Nucleus accumbens (tissue), 56 donors: ENCODE results near the gene PDE10A.

Experiments used
- DNase-seq, 56 donors: peaks; one replicate each; lab custom pipeline; 2025; lab: John Stamatoyannopoulos, UW

Gene PDE10A

DNA sequence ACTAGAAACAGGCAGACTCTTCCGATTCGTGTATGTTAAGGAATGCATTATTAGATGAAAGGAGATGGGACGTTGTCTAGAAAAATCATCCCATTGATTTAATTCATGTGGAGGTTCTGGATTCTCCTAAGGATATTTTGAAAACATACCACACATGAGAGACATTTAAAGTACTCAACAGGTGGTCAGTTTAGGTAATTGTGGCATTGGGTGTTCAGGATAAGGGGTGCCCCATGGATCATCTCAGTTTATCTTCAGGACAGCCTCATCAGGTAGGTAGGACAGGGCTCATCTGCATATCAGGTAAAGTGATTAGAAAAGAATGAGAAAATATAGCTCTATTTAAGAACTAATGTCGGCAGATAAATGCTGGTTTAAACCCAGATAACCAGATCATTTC lies 15.9 kb upstream of the PDE10A start:
- no peak for DNase-seq

DNA sequence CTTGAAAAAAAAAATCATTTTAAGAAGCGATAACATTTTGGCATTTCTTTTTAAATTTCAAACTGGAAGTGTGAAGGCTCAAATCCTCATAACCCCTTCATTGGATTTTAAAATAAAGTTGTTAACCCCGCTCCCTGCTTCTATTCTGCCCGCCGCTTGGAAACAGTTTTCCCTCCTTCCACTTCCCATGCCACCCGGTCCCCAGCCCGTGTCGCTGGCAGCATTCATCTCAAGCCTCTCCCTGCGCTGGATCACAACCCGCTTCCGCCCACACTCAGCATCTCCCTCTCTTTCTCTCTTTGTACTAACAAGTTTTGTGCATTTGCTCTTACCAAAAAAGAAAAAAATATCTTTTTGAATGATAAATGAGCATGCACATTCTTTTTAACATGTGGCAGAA lies 15.4 kb upstream of the PDE10A start:
- DNase-seq, result peak in 10 of 56 donors; percentile 13 to 71 (median 37)

DNA sequence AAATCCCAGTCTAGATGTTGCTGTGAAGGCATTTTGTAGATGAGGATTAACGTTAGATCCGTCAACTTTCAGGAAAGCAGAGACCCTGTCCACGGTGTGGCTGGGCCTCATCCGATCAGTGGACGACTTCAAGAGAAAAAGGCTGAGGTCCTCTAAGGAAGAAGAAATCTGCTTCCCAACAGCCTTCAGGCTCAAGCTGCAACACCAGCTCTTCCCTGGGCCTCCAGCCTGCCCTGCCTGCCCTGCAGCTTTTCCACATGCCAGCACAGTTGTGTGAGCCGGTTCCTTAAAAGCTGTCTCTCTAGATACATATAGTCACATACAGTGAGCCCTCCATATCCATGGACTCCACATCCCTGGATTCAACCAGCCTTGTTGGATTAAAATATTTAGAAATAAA lies 14.1 kb upstream of the PDE10A start:
- no peak for DNase-seq

- DNase-seq, result no peak
Observed at GRCh38 chr6:165676435-165677068, 13.5 kb upstream of the PDE10A start.

DNA sequence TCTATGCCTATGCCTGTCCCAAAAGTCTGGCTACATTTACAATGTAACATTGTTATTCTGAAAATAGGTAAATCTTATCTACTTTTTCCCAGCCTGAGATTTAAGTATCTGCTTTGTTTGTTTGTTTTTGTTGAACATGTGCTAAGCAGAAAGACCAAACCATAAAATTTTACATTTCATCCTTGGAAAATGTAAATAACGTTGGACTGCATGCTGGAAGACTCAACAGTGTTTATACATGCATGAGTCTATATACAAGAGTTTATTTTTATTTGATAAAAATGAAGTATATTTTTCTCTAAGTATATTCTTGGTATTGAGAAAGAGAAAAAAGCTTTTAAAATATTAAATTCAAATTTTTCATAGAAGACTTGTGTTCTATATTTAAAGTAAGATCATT lies 12.1 kb upstream of the PDE10A start:
- DNase-seq, result no peak

DNA sequence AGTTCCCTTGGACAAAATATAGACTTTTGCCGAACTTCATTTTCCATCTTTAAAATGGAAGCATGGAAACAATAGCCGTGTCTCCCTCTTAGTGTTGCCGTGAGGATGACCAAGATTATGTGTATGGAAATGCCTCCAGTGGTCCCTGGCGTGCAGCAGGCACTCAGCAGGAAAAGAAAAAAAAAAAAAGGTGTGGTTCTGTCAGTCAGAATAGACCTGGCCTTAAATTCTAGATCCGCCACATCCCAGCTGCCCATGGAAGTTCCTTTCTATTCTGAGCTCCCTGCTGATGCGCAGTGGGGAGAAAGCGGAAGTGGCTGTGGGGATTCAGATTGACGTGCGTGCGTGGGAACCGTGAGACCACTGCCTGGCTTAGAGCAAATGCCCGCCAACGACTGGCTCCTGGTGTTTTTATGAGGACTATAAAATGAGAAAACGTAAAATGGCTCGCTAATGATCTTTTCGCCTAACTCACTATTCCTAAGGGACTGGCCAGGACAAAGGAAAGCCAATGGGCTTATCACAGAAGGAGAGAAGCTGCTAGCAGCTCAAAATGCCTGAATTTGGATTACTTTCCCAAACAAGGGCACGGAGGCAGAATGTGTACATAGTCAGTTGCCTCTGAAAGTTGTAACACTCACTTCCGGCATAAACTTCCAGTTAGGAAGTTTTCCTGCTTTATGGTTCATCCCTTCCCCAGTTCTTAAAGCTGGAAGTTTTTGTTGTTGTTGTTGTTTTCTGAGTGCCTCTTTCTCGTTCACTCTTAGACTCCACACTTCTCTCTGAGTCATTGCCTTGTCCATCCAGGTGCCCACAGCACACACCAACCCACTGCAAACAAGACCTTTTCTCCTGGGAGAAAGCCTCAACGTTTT lies 11.4 kb upstream of the PDE10A start:
- no peak for DNase-seq

DNA sequence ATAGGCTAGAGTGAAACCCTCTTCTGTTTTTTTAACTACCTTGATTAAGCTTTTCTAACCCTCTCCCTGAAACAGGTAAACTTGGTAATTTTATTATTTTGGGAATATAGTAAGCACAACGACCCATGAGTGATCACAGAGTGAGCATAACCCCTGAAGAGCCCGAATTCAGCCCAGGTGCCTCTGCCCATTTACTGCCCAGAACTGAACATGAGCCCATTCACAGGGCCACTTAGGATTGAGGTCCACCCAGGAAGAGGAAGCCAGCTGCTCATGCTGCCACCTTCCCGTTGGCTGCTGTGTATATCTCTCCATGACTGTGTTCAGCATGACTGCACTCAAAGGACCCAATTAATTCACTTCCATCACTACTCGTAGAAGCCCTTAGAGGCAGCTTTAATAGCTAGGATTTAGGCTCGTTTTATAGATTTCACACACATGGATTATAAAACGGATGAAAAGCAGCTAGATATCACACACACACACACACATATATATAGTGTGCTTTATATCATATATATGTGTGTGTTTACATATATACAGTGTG lies 8.3 kb upstream of the PDE10A start:
- no peak for DNase-seq

DNA sequence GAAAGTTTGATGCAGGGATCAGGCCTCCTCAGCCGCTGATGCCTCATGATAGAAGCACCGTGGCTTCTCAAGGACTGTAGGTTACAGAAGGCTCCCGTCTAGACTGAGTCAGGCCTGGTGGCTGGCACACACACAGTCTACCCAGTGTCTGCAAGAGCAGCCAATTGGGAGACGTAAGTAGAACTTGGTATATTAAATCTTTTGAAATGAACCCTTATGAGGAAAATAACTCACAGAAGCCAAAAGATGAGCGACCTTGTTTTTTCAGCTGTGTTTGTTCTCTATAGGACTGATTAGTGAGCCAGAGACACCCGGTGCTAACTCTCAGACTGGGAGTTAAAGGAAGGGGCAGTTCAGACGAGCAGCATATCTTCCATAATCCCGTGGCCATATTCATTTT lies 5.9 kb upstream of the PDE10A start:
- DNase-seq, result no peak

GRCh38 chr6:165665384-165665672 lies 2.3 kb upstream of the PDE10A start:
- no peak for DNase-seq

- DNase-seq, result peak in 1 of 56 donors; percentile 4
Observed at GRCh38 chr6:165664559-165665383, 1.7 kb upstream of the PDE10A start.

DNA sequence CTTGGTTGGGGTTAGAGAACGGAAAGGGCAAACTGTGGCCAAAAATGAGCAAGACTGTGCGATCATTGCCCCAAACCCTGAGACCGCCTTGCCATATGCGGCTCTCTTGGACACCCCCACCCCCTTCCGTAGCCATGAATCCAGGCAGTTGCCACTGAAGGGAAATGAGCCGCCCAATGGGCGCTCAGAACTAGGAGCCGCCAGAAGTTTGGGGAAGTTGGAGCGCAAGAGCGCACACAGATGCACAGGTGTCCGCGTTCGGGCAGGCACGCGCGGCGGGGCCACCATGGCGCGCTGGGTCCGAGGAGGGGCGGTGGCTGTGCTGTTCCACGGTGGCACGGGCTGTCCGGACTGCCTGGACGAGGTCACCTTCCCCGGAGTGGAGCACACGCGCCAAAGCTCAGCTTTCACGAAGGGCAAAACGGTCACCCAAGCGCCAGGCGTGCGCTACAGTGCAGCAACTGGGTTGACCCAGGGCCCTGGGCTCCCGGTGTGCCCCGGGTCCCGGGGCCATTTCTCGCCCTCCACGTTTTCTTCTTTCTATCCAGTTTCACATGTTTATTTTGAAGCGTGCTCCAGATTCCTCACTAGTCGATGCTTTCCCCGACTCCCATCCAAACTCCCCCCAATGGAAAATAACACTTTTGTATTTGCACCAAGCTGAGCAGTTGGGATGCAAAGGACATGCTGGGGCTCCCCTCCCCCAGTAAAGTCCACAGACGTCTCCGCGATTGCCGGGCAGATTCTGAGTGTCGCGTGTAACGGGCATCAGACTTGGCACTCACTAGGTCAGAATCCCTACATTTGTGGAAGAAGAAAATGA lies 906 bp upstream of the PDE10A start:
- peak in 2 of 56 donors; percentile 9 to 53 for DNase-seq

DNA sequence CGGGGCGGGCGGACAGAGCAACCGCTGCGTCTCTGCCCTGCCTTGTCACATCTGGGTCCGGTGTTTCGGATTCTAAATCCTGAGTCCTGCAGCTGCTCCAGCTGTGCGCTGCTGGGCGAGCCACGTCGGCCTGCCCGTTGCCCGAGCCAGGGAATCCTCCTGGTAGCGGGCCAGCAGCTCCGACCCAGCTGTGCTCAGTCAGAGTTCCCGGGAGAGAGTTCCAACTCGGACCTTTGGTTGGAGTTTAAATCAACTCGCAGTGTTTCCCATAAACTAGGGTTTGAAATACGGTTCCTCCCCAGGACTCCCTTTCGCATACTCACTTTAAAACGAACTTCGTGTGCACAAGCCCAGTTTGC lies 315 bp upstream of the PDE10A start:
- peak in 6 of 56 donors; percentile 24 to 73 (median 42) for DNase-seq

- DNase-seq, result peak in 18 of 56 donors; percentile 12 to 73 (median 38)
Observed at GRCh38 chr6:165662041-165662748, 846 bp downstream of the PDE10A start.

DNA sequence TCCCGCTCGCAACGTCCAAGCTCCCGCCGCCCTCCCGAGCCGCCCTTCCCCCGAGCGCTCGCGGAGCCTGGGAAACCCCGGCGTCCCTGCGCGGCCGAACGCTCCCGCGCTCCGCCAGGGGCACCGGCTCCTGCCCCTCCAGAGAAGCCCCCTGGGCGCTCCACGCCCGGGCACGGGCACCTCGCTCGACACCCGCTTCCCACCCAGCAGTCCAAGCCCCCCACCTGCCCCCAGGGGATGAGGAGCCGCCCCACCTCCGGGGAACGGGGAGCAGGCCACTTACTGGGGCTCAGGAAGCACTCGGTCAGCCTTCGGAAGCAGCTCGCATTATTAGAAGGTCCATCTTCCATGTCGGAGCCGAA lies 1.4 kb downstream of the PDE10A start:
- DNase-seq, result no peak

DNA sequence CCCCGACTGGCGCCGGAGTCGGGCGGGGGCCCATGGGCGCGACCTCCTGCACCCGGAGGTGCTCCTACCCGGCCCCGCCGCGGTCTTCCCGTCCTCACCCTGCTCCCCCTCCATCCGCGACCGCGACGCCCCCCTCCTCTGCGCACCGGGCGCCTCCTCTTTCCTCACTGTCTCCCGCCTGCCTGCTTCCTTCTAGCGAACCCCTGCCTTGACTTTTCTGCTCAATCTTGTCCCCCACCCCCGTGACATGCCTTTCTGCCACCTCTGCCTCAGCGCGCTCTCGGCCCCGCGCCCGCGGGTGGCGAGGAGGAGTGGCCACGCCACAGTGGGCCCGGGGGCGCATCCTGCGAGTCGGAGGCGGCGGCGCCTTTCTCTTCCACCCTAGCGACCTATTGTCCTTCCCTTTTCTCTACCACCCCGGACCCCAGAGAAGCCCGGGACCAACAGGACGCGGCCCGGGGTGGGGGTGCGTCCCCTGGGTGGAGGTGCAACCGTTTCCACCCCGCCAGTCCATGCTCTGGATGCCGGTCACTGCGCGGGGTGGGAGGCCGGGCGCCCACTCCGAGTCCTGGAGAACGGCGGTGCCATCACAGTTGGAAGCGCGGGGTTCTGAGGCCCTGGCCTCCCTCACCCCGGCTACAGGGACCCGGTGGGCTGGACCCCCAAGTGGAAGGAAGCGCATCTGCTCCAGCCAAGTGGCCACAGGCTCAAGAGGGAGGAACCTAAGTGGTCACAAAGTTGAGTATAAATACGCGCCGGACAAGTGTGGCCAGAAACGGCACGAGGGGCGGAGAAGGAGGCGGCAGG lies 2.0 kb downstream of the PDE10A start:
- peak in 1 of 56 donors; percentile 26 for DNase-seq

DNA sequence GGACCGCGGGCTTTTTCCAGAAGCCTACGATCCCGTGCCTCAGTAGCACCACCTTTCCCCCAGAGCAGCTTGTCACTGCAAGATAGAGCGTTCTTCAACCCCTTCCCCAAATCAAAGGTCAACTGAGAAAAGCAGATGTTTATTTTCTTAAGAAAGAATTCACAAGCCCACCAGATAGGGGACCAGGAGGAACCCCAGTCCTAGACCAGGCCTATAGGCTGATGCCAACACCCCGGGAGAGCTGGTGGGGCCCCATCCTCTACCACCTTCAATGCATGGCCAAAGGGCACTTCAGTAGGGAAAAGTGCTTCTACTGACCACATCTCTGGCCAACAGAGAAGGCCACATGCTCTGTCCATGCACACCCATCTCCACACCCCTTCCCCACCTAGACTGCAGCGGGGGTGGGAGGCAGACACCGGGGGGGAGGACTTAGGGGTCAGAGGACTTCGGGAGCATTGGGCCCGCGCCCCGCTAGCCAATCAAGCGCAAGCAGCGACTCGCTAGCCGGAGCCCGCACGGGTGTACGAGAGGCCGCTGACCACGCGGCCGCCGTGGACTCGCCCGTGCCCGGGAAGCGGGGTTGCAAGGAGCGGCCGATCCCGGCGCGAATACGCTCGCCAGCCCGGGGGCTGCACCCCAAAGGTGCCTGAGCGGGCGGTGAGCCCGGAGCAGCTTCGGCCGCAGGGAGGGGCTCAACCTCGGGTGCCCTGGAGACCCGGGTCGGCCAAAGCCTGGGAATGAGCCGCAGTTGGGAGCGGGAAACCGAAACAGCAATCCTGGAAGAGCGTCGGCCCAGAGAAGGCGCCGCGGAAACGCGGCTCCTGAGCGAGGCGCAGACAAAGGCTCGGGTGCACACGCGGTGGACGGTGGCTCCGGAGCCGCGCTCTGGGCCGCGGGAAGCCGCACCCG lies 2.8 kb downstream of the PDE10A start:
- peak in 1 of 56 donors; percentile 26 for DNase-seq

- no peak for DNase-seq
Observed at GRCh38 chr6:165658395-165659058, 4.5 kb downstream of the PDE10A start.
